ENCODE measurements around the gene RELL2.
A peak's percentile ranks its signal among the peaks of the same experiment; 100 is the strongest.

RELL2 gene

DNA sequence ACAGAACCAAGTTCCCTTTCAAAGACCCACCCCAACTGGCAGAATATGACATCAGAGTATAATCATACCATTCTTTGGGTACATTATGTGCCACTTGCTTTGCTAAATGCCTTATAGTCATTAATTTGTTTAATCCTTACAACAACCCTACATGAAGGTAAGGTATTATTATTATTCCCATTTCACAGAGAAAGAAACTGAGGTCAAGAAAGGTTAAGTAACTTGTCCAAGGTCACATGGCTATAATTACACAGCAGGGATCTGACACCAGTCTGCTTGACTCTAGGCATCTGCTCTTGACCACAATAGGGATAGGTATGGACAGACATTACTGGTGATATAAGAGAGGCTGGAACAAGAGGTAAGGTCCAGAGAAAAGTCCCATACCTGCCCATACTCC, 13.2 kb downstream of the RELL2 start:
- no peak for DNase-seq

DNA sequence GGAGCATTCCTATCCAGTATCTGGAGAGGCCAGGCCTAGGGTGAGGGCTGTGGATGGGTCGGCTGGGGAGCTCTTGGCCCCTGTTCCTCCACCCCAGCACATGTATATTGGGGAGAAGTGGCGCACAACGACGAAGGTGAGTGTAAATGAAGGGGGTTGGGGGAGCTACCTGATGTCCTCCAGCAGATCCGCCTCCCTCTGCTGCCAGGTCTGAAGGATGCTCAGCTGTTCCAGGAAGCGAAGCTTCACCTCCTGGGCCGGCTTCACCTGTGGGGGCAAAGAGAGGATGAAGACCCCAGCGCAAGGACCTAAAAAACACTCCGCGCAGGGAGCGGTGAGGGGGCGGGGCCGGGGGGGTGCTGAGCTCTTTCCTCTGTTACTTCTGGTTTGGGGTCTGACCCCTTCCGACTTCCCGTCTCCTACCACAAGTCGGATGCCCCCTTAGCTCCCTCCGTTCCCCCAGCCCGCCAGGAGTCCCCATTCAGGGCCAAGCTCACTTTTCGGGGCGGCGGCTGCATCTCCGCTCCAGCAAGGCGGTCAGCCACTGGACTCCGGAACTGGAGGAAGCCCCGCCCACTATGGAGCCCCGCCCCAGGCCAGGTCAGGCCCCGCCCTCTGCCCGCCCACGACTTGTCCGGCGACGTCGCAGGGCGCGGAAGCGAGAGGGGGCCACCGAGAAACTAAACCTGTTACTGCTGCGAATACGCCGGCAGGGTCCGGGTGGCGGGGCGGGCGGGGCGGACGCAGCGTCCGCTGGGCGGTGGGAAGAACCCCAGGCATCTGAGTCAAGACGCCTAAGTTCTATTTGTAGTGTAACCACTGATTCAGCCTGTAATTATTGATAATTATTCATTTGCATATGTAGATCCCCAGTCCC, 14.3 kb downstream of the RELL2 start, which contains the start of gene FCHSD1:
FCHSD1 (minus strand) TSS at position 568 of the 877 bp plus-strand sequence; CDS start at position 518, 50 bp downstream.
- DNase-seq, result peak; percentile 88 to 96 (median 92)

DNA sequence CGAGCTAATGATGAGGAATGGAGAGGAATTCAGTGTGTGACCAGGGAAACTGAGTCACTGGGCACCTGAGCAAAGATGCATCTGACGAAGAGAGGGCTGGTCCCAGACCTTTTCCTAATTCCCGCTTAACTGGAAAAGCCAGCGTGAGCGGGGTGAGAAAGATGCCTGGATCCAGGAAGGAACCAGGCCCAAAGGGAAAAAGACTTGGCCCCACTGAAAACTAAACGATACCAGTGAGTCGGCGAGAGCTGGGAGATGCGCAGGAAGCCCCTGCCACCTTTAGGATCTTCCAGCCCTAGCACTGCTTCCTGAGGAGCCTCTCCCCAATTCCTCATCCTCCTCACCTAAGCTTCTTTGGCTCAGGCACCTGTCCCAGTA, 14.9 kb downstream of the RELL2 start:
- no peak for DNase-seq

DNA sequence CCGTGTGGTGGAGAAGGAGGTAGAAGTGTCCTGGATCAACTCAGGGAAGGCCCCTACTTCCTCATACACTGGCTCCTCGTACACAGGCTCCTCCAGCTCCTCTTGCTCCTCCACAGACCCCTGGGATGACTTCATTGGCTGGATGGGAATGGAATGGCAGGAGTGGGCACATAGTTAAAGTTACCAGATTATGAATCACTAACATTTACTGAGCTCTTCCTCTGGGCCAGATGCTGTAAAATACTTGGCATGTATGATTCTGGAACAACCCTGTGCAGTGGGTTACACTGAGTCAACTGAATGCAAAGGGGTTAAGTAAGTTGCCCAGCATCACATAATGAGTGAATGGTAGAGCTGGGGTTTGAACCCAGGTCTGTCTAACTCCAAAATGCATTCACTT, 17.5 kb downstream of the RELL2 start:
- DNase-seq, result no peak

DNA sequence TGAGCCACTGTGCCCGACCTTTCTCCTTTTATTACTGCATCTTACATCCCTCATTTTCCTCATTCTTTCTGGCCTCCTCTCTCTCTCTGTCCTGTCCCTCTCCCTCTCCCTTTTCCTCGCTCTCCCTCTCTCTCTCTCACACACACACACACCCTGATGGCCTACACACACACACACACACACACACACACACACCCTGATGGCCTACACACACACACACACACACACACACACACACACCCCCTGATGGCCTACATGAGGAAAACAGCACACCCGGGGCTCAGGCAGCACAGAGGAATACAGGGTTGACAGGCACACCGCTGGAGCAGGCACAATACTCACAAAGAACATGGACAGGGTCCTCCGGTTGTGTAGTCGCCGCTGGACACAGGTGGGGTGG, 18.2 kb downstream of the RELL2 start:
- DNase-seq, result no peak

DNA sequence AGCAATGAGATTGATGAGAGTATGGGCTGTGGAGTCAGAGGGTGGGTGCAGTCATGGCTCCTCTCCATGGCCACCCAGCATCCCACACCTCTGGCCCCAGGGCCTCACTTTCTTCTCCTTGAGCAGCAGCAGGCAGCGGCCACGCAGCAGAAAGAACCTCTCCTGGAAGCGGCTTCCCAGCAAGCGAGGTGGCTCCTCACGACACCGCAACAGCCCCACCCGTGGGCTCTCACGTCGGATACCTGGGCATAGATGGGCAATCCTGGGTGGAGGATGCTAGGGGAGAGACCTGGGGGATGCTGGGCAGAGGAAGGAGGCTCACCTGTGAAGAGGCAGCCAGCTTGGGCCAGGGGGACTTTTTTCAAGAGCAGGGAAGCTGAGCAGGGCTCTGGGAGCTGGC, 19.6 kb downstream of the RELL2 start:
- no peak for DNase-seq

DNA sequence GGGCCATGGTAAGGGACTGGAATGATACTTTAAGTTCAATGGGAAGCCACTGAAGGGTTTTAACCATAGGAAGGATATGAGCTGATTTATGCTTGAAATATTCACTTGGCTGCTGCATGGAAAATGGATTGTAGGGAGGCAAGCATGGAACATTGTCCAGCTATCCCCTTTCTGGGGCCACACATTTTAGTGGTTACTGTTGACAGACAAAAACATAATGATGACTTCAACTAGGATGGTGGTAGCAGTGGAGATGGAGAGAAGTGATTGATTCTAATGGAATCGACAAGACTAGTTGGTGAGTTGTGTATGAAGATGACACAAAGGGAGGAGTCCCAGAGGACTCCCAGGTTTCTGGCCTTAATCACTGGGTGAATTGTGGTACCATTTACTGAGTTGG, 20.6 kb downstream of the RELL2 start:
- DNase-seq, result no peak

DNA sequence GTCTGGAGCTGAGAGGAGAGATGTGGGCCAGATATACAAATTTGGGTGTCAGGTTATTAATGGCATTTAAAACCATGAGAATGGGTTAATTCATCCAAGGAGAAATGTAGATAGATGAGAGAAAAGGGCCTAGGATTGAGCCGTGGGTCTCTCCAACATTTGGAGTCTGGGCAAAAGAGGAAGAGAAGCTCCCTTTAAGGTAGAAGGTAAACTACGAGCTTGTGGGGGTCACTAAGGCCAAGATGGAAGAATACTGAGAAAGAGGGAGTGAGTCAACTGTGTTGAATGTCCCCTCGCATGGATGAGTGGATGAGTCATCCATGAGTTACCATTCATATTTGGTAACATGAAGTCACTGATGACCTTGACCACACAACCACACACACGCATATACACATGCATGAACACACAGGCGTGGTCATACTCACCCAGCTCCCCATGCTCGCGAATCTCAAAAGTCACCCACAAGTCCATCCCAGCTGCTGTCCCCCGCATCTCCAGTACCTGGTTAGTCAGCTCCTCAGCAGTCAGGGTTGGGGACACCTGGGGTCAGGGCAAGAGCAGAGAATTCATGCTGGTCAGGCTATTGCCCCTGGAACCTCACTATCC, 21.2 kb downstream of the RELL2 start:
- DNase-seq, result peak in 1 of 4 experiments; percentile 40

DNA sequence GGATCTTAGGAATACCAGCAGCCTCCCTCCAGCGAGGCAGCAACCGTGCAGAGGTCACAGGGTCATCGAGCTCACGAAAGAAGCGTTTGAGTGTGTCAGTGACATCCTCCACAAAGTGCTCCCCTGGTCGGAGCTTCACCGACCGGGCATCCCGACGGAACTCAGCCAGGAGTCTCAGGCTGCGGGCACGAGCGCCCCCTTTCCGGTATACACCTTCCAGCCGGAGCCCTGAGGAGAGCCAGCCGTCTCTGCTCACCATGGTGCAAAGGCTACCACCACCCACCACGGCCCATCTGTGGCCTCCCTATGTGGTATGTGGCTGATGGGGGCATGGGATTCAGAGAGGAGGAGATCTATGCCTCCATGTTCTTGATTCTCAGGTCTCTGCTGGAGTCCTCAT, 25.2 kb downstream of the RELL2 start:
- DNase-seq, result no peak

DNA sequence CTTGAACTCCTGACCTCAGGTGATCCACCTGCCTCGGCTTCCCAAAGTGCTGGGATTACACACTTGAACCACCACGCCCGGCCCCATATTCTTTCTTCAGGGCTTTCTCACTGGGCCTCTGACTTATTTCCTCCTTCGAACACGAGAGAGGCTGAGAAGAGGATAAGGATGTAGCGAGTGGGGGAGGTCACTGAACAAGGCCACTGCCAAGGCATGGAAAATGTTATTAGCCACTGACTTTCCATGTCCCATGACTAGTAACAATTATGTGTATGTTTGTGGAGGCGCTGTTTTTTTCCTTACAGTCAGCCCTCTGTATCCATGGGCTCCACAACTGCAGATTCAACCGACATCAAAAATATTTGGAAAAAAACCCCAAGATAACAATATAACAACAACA, 26.7 kb downstream of the RELL2 start:
- DNase-seq, result no peak

DNA sequence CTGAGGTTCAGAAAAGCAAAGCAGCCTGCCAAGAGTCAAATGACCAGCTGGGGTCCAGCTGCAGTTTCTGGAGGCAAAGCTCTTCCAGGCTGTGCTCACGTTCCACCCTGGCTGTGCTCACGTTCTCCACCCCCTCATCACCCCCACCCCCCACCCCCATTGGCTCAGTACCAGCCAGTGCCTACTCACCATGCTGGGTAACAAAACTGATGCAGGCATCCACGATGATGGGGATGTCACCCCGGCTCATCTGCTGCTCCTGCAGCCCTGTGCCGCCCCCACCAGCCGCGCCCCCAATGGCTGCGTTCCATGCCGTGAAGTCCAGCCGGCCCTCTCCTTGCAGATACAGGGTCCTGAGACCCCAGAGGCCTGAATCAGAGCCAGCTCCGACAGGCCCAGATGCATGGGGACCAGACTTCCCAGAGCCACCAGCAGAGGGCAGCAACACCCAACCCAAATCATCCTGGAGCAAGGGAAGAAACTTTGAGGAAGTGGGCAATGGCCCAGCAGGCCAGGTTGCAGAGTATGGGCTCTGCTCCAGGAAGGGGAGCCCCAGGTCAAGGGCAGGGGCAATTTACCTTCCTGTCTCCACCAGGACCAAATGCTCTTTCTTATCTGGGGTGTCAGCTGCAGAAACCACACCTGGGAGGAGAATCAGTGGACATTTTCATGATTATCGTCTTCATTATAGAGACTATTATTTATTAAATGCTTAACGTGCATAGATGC, 28.1 kb downstream of the RELL2 start:
- DNase-seq, result peak; percentile 83 to 89 (median 87)

DNA sequence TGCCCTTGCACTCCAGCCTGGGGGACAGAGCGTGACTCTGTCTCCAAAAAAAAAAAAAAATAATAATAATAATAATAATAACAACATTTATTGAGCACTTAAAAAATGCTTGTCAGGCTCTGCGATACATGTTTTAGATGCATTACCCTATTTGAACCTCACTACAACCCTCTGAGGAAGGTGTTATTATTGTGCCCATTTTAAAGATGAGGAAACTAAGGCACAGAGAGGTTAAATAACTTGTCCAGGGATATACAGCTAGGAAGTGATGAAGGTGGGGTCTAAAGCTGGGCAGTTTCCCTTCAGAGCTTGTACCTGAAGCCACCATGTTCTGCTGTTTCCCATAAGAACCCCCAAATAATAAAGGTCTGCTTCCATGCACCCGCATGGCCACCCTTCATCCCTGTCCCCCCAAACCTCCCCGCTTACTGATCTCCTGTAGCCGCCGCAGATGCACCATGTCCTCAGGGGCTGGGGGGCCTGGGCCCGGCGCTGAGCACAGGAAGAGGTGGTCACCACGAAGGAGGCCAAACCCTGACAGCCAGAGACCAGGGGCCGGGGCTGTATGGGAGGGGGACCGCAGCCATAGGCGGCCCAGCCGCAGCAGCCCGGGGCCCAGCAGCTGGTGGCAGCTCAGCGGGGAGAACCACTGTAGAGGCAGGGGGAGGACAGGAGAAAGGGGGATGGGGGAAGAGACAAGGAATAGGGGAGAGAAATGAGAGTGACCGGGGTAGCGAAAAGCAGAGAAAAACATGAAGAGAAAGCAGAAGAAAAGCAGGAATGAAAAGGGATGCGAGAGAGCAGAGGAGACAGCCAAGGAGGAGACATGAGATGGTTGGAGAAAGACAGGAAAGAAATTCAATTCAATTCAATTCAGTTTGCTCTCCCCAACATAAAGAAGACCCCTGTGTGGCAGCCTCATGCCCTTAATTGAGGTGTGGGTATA, 29.5 kb downstream of the RELL2 start:
- no peak for DNase-seq

DNA sequence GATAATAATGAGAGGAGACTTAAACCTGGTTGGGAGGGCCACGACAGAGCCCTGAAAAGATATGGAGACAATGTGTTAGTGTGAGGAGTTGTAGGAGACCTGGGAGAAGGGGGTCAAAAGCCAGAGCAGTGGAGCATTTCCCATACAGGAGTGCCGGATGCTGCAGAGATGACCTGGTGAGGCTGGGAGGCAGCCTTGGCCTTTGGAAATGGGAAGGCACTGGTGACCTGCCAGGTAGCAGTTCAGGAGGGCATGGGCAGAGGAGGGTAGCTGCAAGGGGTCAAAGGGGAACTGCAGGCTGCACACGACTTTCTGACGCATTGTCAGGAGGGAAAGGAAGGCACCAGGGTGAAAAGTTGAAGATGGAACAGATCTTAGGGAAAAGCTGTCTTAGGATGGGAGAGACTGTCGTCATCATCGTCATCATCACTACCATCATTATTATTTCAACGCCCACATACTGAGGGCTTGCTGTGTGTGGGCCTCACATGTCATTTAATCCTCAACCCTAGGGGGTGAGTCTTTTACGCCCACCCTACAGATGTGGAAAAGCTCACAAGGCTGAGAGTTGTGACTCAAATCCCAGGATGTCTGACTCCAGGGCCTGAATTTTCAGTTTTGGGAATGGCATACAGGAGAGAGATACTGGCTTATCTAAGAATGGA, 31.9 kb downstream of the RELL2 start:
- peak; percentile 29 to 68 (median 36) for DNase-seq

DNA sequence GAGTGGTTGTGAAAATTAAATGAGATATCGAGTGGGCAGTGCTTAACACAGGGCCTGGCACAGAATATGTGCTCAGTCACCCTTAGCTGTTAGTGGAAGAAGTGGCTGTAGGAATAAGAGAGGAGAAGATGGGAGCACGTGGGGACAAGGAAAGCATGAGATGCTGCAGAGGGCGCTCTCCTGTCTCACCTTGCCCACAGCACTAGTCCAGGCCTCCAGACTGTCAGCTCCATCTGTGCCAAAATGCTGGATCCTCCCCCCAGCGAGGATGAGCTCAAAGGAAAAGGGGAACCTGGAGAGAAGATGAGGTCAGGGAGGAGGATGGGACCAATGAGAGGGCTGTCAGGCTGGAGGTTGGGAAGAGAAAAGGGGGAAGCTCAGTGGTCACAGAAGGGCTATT, 32.7 kb downstream of the RELL2 start:
- DNase-seq, result peak in 3 of 4 experiments; percentile 36 to 54 (median 52)

DNA sequence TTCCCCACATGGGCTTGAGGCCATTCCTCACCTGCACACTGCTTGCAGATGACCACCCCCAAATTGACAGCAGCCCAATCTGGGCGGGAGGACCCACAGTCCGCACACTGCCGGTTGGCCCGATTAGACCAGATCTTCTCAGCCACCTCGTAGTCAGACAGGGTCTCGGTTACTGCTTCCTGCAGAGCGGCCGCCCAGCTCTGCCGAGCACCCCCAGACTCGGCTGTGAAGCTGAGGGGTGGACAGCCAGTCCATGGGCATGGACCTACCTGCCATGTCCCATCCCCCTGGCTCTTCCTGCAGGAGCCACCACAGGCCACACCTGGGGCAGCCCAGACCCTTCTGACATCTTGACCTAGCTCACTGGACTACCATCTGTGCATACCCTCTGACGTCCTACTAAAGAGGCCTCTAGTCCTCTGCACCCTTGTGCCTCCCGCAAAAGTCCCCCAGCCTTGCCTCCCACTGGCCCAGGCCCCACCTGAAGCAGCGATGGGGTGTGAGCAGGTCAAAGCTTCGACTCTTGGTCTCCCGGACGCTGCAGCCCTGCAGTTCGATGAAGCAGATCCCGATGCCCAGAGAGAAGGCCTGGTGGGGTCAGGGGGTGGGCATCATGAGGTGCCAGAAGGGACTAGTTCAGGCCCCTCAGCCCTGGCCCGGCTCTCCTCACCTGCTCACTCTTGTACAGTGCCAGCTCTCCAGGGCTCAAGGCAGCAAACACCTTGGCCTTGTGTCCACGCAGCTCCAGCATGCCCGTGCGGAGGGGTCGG, 35.5 kb downstream of the RELL2 start:
- no peak for DNase-seq

DNA sequence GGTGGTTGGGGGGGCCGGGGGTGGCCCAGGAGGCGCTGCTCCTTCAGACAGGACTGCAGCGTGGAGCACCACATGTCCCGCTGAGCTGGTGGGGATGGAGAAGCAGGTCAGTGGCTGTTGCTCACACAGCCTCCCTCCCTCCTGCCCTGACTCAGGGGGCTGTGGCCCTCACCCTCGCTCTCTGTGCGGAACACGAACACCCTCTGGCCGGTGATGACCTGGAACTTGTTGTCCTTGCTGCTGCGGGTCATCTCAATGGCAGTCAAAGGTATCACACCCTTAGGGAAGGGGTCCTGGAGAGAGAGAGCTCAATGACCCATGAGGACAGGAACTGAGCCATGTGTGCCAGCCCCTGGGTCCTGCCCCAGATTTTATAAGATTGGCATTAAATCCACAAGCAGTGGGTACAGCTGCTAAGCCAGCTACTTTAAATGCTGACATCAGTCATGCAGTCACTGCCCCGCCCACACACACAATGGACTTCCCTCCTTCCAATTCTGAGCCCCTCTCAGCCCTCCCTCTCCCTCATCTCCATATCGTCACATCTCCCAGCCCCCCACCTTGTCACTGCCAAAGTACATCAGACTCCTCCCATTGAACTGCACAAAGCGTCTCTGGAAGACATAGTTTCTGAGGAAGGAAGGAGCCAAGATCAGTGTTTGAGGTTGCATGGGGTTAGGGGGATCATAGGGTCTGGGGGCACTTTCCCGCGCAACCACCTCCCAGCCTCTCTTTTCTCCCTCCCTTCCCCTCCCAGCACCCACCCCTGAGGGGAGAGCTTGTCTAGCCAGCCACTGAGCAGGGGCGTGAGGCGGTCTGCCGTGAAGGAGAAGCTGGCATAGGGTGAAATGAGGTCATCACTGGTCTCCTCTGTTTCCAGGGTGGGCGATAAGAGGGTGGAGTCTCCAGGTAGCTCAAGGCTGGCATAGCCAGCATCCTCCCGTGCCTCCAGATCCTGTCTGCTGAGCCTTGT, 36.3 kb downstream of the RELL2 start:
- peak in 2 of 4 experiments; percentile 64 to 68 for DNase-seq

DNA sequence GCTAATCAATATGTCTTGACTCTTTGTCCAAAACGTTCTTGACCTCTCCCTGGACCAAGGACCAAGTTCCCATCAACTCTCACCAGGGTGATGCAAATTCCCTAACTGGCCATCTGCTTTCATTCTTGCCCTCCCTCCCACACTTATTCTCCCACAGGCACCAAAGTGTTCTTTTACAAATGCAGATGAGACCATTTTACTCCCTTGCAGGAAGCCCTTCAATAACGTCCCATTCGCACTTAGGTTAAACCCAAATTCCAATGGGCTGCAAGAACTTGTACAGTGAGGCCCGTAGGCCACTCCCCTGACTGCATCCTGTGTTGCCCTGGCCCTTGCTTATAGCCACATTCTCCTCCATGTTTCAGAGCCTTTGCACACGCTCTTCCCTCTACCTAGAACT, 38.0 kb downstream of the RELL2 start:
- DNase-seq, result no peak

DNA sequence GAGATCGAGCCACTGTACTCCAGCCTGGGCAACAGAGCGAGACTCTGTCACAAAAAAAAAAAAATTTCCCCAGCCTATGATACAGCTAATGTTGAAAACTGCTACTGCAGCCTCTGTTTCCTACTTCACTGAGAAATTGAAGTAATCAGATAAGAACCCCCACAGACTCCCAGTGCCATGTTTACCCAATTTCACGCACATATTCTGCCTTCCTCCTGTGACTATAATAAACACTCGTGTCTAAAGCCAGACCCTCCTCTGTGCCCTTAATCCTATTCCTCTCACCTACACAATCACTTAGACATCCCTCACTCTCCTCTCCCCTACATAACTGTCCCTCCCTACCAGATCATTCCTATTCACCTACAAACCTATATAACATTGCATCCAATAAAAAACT, 38.9 kb downstream of the RELL2 start:
- DNase-seq, result no peak

DNA sequence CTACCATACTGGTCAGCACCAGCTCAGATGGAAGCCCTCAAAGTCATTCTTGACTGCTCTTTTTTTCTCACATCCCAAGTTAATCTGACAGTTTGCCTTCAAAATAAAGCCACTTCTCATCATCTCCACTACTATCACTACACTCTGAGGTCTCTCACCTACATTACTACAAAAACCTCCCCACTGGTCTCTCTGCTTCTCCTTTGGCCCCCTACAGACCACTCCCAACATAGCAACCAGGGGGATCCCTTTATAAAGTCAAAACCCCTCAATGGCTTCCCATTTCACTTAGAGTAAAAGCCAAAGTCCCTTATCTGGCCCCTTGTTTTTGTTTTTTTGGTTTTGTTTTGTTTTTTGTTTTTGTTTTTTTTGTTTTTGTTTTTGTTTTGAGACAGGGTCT, 40.6 kb downstream of the RELL2 start:
- DNase-seq, result no peak

DNA sequence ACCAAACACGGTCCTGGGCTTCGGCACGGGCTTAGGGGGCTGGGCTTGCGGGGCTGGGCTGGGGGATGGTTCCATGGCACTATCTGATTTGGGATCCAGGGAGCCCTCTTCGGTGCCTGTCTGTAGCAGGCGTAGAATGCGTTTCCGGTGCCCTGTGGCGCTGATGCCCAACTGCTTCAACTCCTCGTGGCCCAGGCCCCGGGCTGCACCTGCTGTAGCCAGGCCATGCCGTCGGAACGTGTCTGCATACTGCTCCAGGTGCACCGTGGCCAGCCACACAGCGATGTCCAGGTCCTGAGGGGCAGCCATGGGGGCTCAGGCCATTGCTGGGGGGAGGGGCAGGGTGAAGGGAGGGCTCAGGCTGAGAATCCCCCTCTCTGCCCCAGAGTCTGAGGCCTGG, 43.4 kb downstream of the RELL2 start:
- DNase-seq, result no peak

Measured in suppressor macrophage (primary cell).